ENCODE data around the gene NR1D1.

The NR1D1 gene

GRCh38 chr17:40100669-40101366, 429 bp upstream of the NR1D1 start (continued):
- no peak for TF ChIP-seq ZNF518A (tag by site-specific recombination; conservative IDR thresholded peaks at IDR 0.05; ENCODE audit: low read depth)
- TF ChIP-seq ZNF529 (tag by site-specific recombination; IDR thresholded peaks at IDR 0.05; ENCODE audit: insufficient replicate concordance): no peak
- TF ChIP-seq ZNF16 (tag by site-specific recombination; IDR thresholded peaks at IDR 0.05; ENCODE audit: low read depth): no peak
- no peak for TF ChIP-seq ZNF433 (tag by site-specific recombination; IDR thresholded peaks at IDR 0.05; ENCODE audit: low read depth)
- peak; percentile 98 for TF ChIP-seq IKZF3 (tag by site-specific recombination; IDR thresholded peaks at IDR 0.05)
- TF ChIP-seq MEIS1 (CRISPR knock-in tag; IDR thresholded peaks at IDR 0.05; ENCODE audit: borderline replicate concordance): no peak
- TF ChIP-seq GFI1B (tag by site-specific recombination; IDR thresholded peaks at IDR 0.05): no peak
- TF ChIP-seq ZBTB11 (tag by site-specific recombination; conservative IDR thresholded peaks at IDR 0.05; ENCODE audit: low read depth): peak; percentile 32; the same call in 1 of the 2 replicates
- peak; percentile 21; the same call in 1 of the 2 replicates for TF ChIP-seq ZXDB (tag by site-specific recombination; IDR thresholded peaks at IDR 0.05)
- TF ChIP-seq ZNF23 (tag by site-specific recombination; IDR thresholded peaks at IDR 0.05; ENCODE audit: borderline replicate concordance): no peak
- peak; percentile 49; the same call in 1 of the 2 replicates for TF ChIP-seq ZNF692 (tag by site-specific recombination; IDR thresholded peaks at IDR 0.05)
- no peak for TF ChIP-seq ZBTB7A (tag by site-specific recombination; IDR thresholded peaks at IDR 0.05; ENCODE audit: low read depth)
- peak; percentile 23; the same call in 1 of the 2 replicates for TF ChIP-seq ZNF600 (tag by site-specific recombination; IDR thresholded peaks at IDR 0.05)
- no peak; the same call in 1 of the 2 replicates for TF ChIP-seq ZNF24 (tag by site-specific recombination; IDR thresholded peaks at IDR 0.05)
- no peak for TF ChIP-seq ZNF776 (tag by site-specific recombination; IDR thresholded peaks at IDR 0.05; ENCODE audit: borderline replicate concordance)
- TF ChIP-seq ZNF629 (tag by site-specific recombination; IDR thresholded peaks at IDR 0.05): peak; percentile 68
- TF ChIP-seq ZNF626 (tag by site-specific recombination; IDR thresholded peaks at IDR 0.05): no peak
- TF ChIP-seq ZBTB49 (tag by site-specific recombination; IDR thresholded peaks at IDR 0.05; ENCODE audit: low read depth): no peak
- TF ChIP-seq KLF1 (tag by site-specific recombination; IDR thresholded peaks at IDR 0.05): peak; percentile 68
- no peak for TF ChIP-seq ZNF426 (tag by site-specific recombination; IDR thresholded peaks at IDR 0.05)
- TF ChIP-seq WT1 (tag by site-specific recombination; IDR thresholded peaks at IDR 0.05): peak; percentile 55
- TF ChIP-seq KLF8 (tag by site-specific recombination; IDR thresholded peaks at IDR 0.05): peak; percentile 55
- TF ChIP-seq EGR2 (tag by site-specific recombination; IDR thresholded peaks at IDR 0.05; ENCODE audit: low read depth): peak; percentile 58; the same call in 1 of the 2 replicates
- TF ChIP-seq ZNF704 (tag by site-specific recombination; IDR thresholded peaks at IDR 0.05): no peak
- TF ChIP-seq GLIS1 (tag by site-specific recombination; IDR thresholded peaks at IDR 0.05): peak; percentile 52; the same call in 1 of the 2 replicates

All from HEK293 (cell line).